GM12874 (cell line): ENCODE measurements around the gene PLEKHM3.

Source experiments
- CTCF ChIP-seq: IDR thresholded peaks from 2 replicates; pipeline ENCODE4 v1.5.1; 2011; ENCODE audit warnings: low read depth, mild to moderate bottlenecking, control low read depth, low read length, moderate library complexity; ENCODE audit not compliant: insufficient read depth

Gene PLEKHM3

GRCh38 chr2:207812726-207813080, 212.6 kb downstream of the PLEKHM3 start:
- TF ChIP-seq CTCF, result no peak

GRCh38 chr2:207812058-207812725, 213.1 kb downstream of the PLEKHM3 start:
- TF ChIP-seq CTCF, result no peak

GRCh38 chr2:207810200-207810788, 215.0 kb downstream of the PLEKHM3 start:
- TF ChIP-seq CTCF, result no peak

GRCh38 chr2:207808119-207808518, 217.2 kb downstream of the PLEKHM3 start:
- TF ChIP-seq CTCF, result no peak

GRCh38 chr2:207807516-207807915, 217.8 kb downstream of the PLEKHM3 start:
- TF ChIP-seq CTCF, result no peak

GRCh38 chr2:207805566-207806226, 219.6 kb downstream of the PLEKHM3 start:
- no peak for TF ChIP-seq CTCF

- TF ChIP-seq CTCF, result no peak
These were observed 222.7 kb downstream of the PLEKHM3 start for GRCh38 chr2:207802650-207803049.
